Lung (tissue), 12 donors: Measurements from ENCODE around the gene TBC1D2. TPM values are rescaled to one million over a fixed set of nuclear protein-coding genes. Genes with fewer than 3 reads are reported as not detected.

ENCODE experiments used
- ATAC-seq: fragments of 200-7000 bp; cut with Tn5 transposase; one replicate; pipeline ENCODE4 v1.9.1; 2020; ENCODE audit warnings: moderate number of reproducible peaks; ENCODE audit not compliant: insufficient read depth, low FRiP score
- DNase-seq, 3 donors: peaks; one replicate each; pipeline ENCODE4 v3.0.0-alpha.2; 2013 to 2017
- H3K27ac ChIP-seq, 2 donors: one replicate each; pipeline ENCODE4 v1.5.1; 2013; ENCODE audit warnings: mild to moderate bottlenecking in 2 of 2, moderate library complexity in 2 of 2, control low read depth in 1 of 2, inconsistent platforms in 1 of 2, low read depth in 1 of 2, low read length in 1 of 2
- H3K27me3 ChIP-seq, 3 donors: one replicate each; pipeline ENCODE4 v1.5.1; 2013; ENCODE audit warnings: low read length in 2 of 3; ENCODE audit not compliant: control insufficient read depth in 3 of 3, insufficient read depth in 3 of 3
- H3K36me3 ChIP-seq, 4 donors: one replicate each; pipeline ENCODE4 v1.5.1; 2013; ENCODE audit warnings: low read length in 4 of 4, mild to moderate bottlenecking in 1 of 4, moderate library complexity in 1 of 4; ENCODE audit not compliant: control insufficient read depth in 4 of 4, insufficient read depth in 4 of 4
- H3K4me1 ChIP-seq, 5 donors: one replicate each; pipeline ENCODE4 v1.5.1; 2013; ENCODE audit warnings: low read length in 5 of 5, mild to moderate bottlenecking in 2 of 5, moderate library complexity in 1 of 5; ENCODE audit not compliant: control insufficient read depth in 5 of 5, insufficient read depth in 5 of 5
- H3K4me3 ChIP-seq: one replicate; pipeline ENCODE4 v1.5.1; 2013; ENCODE audit warnings: mild to moderate bottlenecking, control low read depth, moderate library complexity
- H3K9ac ChIP-seq, 2 donors: one replicate each; pipeline ENCODE4 v1.5.1; 2013; ENCODE audit warnings: low read length in 2 of 2, control low read depth in 1 of 2; ENCODE audit not compliant: insufficient read depth in 1 of 2
- H3K9me3 ChIP-seq, 4 donors: one replicate each; pipeline ENCODE4 v1.5.1; 2013; ENCODE audit warnings: low read length in 3 of 4, mild to moderate bottlenecking in 1 of 4, moderate library complexity in 1 of 4; ENCODE audit not compliant: control insufficient read depth in 4 of 4, insufficient read depth in 3 of 4
- WGBS, 2 donors: extraction: QIAGEN DNeasy Blood & Tissue Kit; methylation state at CpG; one replicate each; pipeline ENCODE4 v1.1.7; 2013; 5-methylcytosine and 5-hydroxymethylcytosine counted together
- polyA plus RNA-seq, 2 donors: library from polyadenylated mRNA; stranded (reverse); fragments of 200-250 nt; gene quantifications; one replicate each; pipeline ENCODE4 v1.2.1, GENCODE V29; 2013
- total RNA-seq, 2 donors: library from RNA; depleted of rRNA in 1 of 2; stranded (reverse); fragments of >200 nt in 1 of 2; gene quantifications; one replicate each; pipeline ENCODE4 v1.2.1, GENCODE V29; 2014 to 2021
- TF ChIP-seq, protein P1 (sequence below): IDR thresholded peaks from 2 replicates; pipeline ENCODE4 v1.5.1; 2012; ENCODE audit warnings: mild to moderate bottlenecking; ENCODE audit errors: control extremely low read depth, extremely low read depth
- donor health status: control.
- donor health status: control.
- donor health status: Bipolar disorder and iron deficiency.
- donor health status: healthy.
- donor health status: DM: yes; HTN: yes; CAD: no.

The TBC1D2 gene
- total and polyA plus RNA-seq, 4 donors: 31.3 to 73.0 (median 56.1) TPM

GRCh38 chr9:98211260-98211659 is 44.2 kb downstream of the TBC1D2 start:
- DNase-seq (no peak), ATAC-seq (no peak)
- peaks cover 0 to 59% (median 0%) of the 10 kb centered on the region in 4 donors for H3K36me3 ChIP-seq
- no peaks in the 10 kb centered on the region for H3K4me1 ChIP-seq
- H3K27ac ChIP-seq: no peak overlapping the region
- H3K9me3 ChIP-seq: no peaks in the 10 kb centered on the region
- H3K27me3 ChIP-seq: no peaks in the 10 kb centered on the region
- TF ChIP-seq, protein P1, sequence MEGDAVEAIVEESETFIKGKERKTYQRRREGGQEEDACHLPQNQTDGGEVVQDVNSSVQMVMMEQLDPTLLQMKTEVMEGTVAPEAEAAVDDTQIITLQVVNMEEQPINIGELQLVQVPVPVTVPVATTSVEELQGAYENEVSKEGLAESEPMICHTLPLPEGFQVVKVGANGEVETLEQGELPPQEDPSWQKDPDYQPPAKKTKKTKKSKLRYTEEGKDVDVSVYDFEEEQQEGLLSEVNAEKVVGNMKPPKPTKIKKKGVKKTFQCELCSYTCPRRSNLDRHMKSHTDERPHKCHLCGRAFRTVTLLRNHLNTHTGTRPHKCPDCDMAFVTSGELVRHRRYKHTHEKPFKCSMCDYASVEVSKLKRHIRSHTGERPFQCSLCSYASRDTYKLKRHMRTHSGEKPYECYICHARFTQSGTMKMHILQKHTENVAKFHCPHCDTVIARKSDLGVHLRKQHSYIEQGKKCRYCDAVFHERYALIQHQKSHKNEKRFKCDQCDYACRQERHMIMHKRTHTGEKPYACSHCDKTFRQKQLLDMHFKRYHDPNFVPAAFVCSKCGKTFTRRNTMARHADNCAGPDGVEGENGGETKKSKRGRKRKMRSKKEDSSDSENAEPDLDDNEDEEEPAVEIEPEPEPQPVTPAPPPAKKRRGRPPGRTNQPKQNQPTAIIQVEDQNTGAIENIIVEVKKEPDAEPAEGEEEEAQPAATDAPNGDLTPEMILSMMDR: no peak
- H3K9ac ChIP-seq: no peak overlapping the region
- 93 to 98% methylated on average over 3 of the region's 3 CpGs for WGBS, 2 donors
- no peak overlapping the region for H3K4me3 ChIP-seq

DNA sequence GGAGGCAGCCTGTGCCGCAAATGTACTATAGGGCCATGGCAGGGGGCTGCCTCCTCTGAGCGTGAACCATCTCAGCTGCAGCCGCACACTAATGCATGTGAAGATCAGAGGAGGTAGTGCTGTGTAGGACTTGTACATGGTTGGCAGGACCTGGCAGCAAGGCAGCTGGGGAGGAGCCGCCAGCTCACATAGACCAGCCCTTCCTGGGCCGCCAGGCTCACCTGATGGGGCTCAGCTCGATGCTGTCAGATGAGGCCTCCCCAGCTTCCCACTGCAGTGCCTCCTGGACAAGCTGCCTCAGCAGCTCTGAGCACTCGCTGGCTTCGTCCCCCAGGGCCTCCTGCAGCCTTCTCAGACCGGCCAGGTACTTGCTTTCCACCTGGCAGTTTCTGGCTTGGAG is 45.0 kb downstream of the TBC1D2 start:
- ATAC-seq (no peak), DNase-seq (no peak)
- Histone ChIP-seq H3K9me3 (no peaks in the 10 kb centered on the region), H3K36me3 (peaks cover 0 to 53% (median 0%) of the 10 kb centered on the region in 4 donors), H3K27ac (no peak overlapping the region), H3K9ac (no peak overlapping the region), H3K4me3 (no peak overlapping the region), H3K27me3 (no peaks in the 10 kb centered on the region), H3K4me1 (no peaks in the 10 kb centered on the region)
- WGBS, 2 donors: 93 to 99% methylated on average over 9 of the region's 9 CpGs
- TF ChIP-seq, protein P1: no peak

GRCh38 chr9:98209530-98209929 is 45.9 kb downstream of the TBC1D2 start:
- Histone ChIP-seq H3K36me3 (peaks cover 0 to 51% (median 0%) of the 10 kb centered on the region in 4 donors), H3K27me3 (no peaks in the 10 kb centered on the region), H3K4me3 (no peak overlapping the region), H3K9ac (no peak overlapping the region), H3K9me3 (no peaks in the 10 kb centered on the region), H3K27ac (no peak overlapping the region), H3K4me1 (no peaks in the 10 kb centered on the region)
- DNase-seq (no peak), ATAC-seq (no peak)
- 84 to 91% methylated on average over 3 of the region's 3 CpGs for WGBS, 2 donors
- TF ChIP-seq, protein P1: no peak

DNA sequence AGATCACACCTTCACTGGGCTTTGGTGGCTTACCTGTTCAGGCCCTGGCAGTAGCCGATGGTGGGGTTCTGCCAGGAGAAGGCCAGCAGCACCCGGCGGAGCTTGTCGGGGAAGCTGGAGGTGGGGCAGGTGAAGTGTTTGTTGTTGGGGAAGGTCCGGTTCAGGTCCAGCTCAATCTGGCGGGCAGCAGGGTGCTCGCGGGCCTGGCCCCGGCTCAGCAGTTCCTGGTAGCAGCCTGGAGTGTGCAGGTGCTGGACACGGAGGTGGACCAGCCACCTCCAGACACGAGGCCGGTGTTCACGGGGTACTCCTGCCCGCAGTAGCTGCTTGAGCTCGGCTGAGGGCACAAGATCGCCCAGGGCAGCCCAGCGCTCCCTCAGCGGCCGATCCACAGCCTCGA is 46.8 kb downstream of the TBC1D2 start:
- peak overlapping the region in 1 of 2 donors; percentile 12 for H3K27ac ChIP-seq
- no peaks in the 10 kb centered on the region for H3K9me3 ChIP-seq
- ATAC-seq (no peak), DNase-seq (no peak)
- TF ChIP-seq, protein P1: no peak
- WGBS, 2 donors: 82 to 94% methylated on average over 20 of the region's 20 CpGs
- H3K4me3 ChIP-seq: no peak overlapping the region
- no peaks in the 10 kb centered on the region for H3K4me1 ChIP-seq
- H3K27me3 ChIP-seq: no peaks in the 10 kb centered on the region
- peaks cover 0 to 48% (median 0%) of the 10 kb centered on the region in 4 donors for H3K36me3 ChIP-seq
- no peak overlapping the region for H3K9ac ChIP-seq
